Trophoblast cell (in vitro differentiated cells and primary cell): ENCODE results near the gene PTCSC3.

Experiments used
- DNase-seq, 2 donors: peaks; one replicate each; pipeline ENCODE4 v3.0.0-alpha.2; 2016
- H2AFZ ChIP-seq: 2 replicates; pipeline ENCODE4 v1.6.1; 2013; ENCODE audit warnings: low read length, moderate library complexity, mild to moderate bottlenecking; ENCODE audit not compliant: insufficient read depth, poor library complexity
- H2AK5ac ChIP-seq: 2 replicates; pipeline ENCODE4 v1.6.1; 2013; ENCODE audit warnings: mild to moderate bottlenecking, low read length
- H2BK120ac ChIP-seq: 2 replicates; pipeline ENCODE4 v1.6.1; 2013; ENCODE audit warnings: low read length, mild to moderate bottlenecking, moderate library complexity; ENCODE audit not compliant: insufficient read depth, poor library complexity
- H2BK12ac ChIP-seq: 2 replicates; pipeline ENCODE4 v1.6.1; 2013; ENCODE audit warnings: mild to moderate bottlenecking, low read length, moderate library complexity
- H2BK5ac ChIP-seq: 2 replicates; pipeline ENCODE4 v1.6.1; 2013; ENCODE audit warnings: low read length, low read depth, moderate library complexity, mild to moderate bottlenecking; ENCODE audit not compliant: poor library complexity
- H3K14ac ChIP-seq: 2 replicates; pipeline ENCODE4 v1.6.1; 2013; ENCODE audit warnings: mild to moderate bottlenecking, low read length
- H3K18ac ChIP-seq: 2 replicates; pipeline ENCODE4 v1.6.1; 2013; ENCODE audit warnings: mild to moderate bottlenecking, low read length
- H3K23ac ChIP-seq: 2 replicates; pipeline ENCODE4 v1.6.1; 2013; ENCODE audit warnings: low read length
- H3K27ac ChIP-seq: 2 replicates; pipeline ENCODE4 v1.5.1; 2013; ENCODE audit warnings: low read depth, mild to moderate bottlenecking, inconsistent platforms, low read length, moderate library complexity
- H3K27me3 ChIP-seq: 2 replicates; pipeline ENCODE4 v1.6.1; 2013; ENCODE audit warnings: inconsistent platforms, mild to moderate bottlenecking, low read length, moderate library complexity; ENCODE audit not compliant: insufficient read depth
- H3K36me3 ChIP-seq, 2 experiments: 1 replicate in 1 of 2; 2 replicates in 1 of 2; pipeline ENCODE4 v1.6.1; 2013; ENCODE audit warnings: low read length in 2 of 2, mild to moderate bottlenecking in 2 of 2, moderate library complexity in 1 of 2; ENCODE audit not compliant: insufficient read depth in 2 of 2, control insufficient read depth in 1 of 2
- H3K4ac ChIP-seq: 2 replicates; pipeline ENCODE4 v1.6.1; 2013; ENCODE audit warnings: low read depth, mild to moderate bottlenecking, low read length, moderate library complexity
- H3K4me1 ChIP-seq, 2 experiments: 1 replicate in 1 of 2; 2 replicates in 1 of 2; pipeline ENCODE4 v1.6.1; 2013; ENCODE audit warnings: low read length in 2 of 2, mild to moderate bottlenecking in 2 of 2, moderate library complexity in 1 of 2; ENCODE audit not compliant: insufficient read depth in 2 of 2, control insufficient read depth in 1 of 2
- H3K4me2 ChIP-seq: 2 replicates; pipeline ENCODE4 v1.6.1; 2013; ENCODE audit warnings: inconsistent platforms, mild to moderate bottlenecking, low read length, moderate library complexity
- H3K4me3 ChIP-seq: 2 replicates; pipeline ENCODE4 v1.5.1; 2013; ENCODE audit warnings: mild to moderate bottlenecking, low read depth, low read length, inconsistent platforms
- H3K79me1 ChIP-seq: one replicate; pipeline ENCODE4 v1.6.1; 2013; ENCODE audit warnings: low read length
- H3K79me2 ChIP-seq: 2 replicates; pipeline ENCODE4 v1.6.1; 2013; ENCODE audit warnings: low read length, mild to moderate bottlenecking; ENCODE audit not compliant: control insufficient read depth, insufficient read depth, poor library complexity
- H3K9ac ChIP-seq: 2 replicates; pipeline ENCODE4 v1.6.1; 2013; ENCODE audit warnings: mild to moderate bottlenecking, low read length
- H3K9me3 ChIP-seq: 2 replicates; pipeline ENCODE4 v1.6.1; 2013; ENCODE audit warnings: low read depth, mild to moderate bottlenecking, control low read depth, inconsistent platforms, low read length; ENCODE audit not compliant: insufficient read depth
- H4K12ac ChIP-seq: 2 replicates; pipeline ENCODE4 v1.6.1; 2013; ENCODE audit warnings: low read depth, mild to moderate bottlenecking, low read length, moderate library complexity
- H4K8ac ChIP-seq: 2 replicates; pipeline ENCODE4 v1.6.1; 2013; ENCODE audit warnings: low read depth, mild to moderate bottlenecking, low read length, moderate library complexity
- H4K91ac ChIP-seq: one replicate; pipeline ENCODE4 v1.6.1; 2013; ENCODE audit warnings: low read depth, mild to moderate bottlenecking, low read length, moderate library complexity
- WGBS: extraction: QIAGEN DNeasy Blood & Tissue Kit; methylation state at CpG from one replicate; pipeline ENCODE4 v1.1.7; 2013; ENCODE audit warnings: missing lambda C conversion rate; ENCODE audit not compliant: insufficient read length, insufficient coverage; ENCODE audit errors: extremely low coverage; 5-methylcytosine and 5-hydroxymethylcytosine counted together

The PTCSC3 gene

DNA sequence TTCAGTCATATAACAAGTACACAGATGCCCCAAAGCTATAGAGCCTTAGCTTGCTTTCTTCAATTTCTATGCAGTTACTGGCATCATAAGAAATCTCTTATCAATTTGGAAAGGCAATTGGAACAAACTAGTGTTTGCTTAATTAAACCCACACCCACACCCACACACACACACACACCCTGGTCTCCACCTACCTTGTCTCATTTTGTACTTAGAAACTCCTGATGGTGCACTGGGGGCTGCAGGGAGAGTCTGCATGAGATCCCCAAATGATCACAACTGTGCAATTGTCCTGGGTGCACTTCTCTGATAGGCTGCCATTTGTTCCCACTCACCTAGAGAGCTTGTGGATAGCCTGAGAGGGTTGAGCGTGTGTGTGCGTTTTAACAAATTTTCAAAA is 40.5 kb upstream of the PTCSC3 start:
- Histone ChIP-seq H3K4me2 (no peak overlapping the region), H2BK5ac (no peak overlapping the region), H3K27ac (no peak overlapping the region), H3K4me3 (no peak overlapping the region), H2AFZ (no peak overlapping the region), H4K91ac (no peak overlapping the region), H3K27me3 (no peaks in the 10 kb centered on the region), H3K79me2 (no peaks in the 10 kb centered on the region), H4K8ac (no peak overlapping the region), H3K79me1 (no peaks in the 10 kb centered on the region), H3K14ac (no peak overlapping the region), H3K9me3 (no peaks in the 10 kb centered on the region), H3K23ac (no peak overlapping the region), H4K12ac (no peak overlapping the region), H3K4ac (no peak overlapping the region), H2AK5ac (no peak overlapping the region), H2BK120ac (no peak overlapping the region), H3K4me1 (no peaks in the 10 kb centered on the region), H3K18ac (no peak overlapping the region), H3K36me3 (no peaks in the 10 kb centered on the region), H2BK12ac (no peak overlapping the region), H3K9ac (no peak overlapping the region)
- no CpG with 5 or more reads among the region's 2 CpGs for WGBS
- no peak for DNase-seq

DNA sequence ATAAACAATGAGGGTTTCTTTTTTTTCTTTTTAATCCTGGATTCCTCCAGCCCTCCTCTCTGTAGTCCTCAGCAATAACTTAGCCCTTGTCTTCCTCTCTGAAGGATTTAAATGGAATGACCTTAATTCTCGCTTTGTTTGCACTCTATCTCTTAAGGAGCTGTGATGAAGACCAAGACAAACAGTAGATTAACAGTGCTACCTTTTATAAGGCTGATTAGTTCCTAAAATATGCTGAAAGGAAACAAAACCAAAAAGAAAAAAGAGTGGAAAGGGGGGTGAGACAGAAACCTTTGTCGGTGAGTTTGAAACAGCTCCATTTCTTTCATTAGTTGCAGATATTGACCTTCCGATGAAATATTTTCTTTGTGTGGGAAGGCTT is 38.7 kb upstream of the PTCSC3 start:
- no peak overlapping the region for H3K27ac ChIP-seq
- no peaks in the 10 kb centered on the region for H3K79me1 ChIP-seq
- H3K79me2 ChIP-seq: no peaks in the 10 kb centered on the region
- H2BK5ac ChIP-seq: no peak overlapping the region
- H3K14ac ChIP-seq: no peak overlapping the region
- no peak overlapping the region for H2AK5ac ChIP-seq
- H3K4me3 ChIP-seq: no peak overlapping the region
- no peak overlapping the region for H2AFZ ChIP-seq
- H4K91ac ChIP-seq: no peak overlapping the region
- H2BK12ac ChIP-seq: no peak overlapping the region
- no peak overlapping the region for H4K12ac ChIP-seq
- H4K8ac ChIP-seq: no peak overlapping the region
- no peak overlapping the region for H3K23ac ChIP-seq
- no peak overlapping the region for H3K4ac ChIP-seq
- no peaks in the 10 kb centered on the region for H3K36me3 ChIP-seq
- no peak for DNase-seq
- H2BK120ac ChIP-seq: no peak overlapping the region
- H3K27me3 ChIP-seq: no peaks in the 10 kb centered on the region
- no peak overlapping the region for H3K9ac ChIP-seq
- no peaks in the 10 kb centered on the region for H3K4me1 ChIP-seq
- H3K18ac ChIP-seq: no peak overlapping the region
- H3K9me3 ChIP-seq: no peaks in the 10 kb centered on the region
- WGBS: no CpG with 5 or more reads among the region's 3 CpGs
- H3K4me2 ChIP-seq: no peak overlapping the region

DNA sequence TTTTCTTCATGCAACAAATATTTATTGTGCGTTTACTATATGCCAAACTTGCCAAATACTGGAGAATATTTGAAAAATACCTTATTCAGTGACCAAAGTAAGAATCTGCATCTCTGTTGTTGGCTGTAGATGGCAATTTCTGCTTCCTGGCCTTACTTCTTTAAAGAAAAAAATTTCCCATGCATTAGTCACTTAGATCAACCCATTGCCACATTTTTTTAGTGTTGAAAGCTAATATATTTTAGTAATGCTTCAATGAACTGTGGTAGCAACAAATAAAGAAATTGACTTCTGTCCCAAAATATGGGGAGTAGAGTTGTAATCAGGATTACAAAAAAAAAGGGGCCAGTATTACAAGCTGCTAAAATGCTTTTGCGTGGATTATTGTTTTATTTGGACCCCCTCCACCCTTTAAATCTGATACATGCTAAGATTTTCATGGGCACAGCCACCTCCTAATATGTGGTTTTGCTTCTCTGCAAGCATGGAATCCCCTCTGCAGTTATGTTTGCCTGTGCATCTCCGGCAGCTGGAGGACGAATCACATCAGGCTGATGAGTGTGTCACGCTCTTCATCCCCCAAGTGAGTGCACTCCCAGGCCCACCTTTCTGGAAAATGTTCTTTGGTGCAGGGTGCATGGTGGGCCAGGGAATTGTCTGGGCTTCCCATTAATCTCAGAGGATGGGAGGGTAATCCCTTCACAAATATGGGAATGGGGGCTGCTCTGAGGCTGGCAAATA is 38.1 kb upstream of the PTCSC3 start:
- WGBS: no CpG with 5 or more reads among the region's 5 CpGs

DNA sequence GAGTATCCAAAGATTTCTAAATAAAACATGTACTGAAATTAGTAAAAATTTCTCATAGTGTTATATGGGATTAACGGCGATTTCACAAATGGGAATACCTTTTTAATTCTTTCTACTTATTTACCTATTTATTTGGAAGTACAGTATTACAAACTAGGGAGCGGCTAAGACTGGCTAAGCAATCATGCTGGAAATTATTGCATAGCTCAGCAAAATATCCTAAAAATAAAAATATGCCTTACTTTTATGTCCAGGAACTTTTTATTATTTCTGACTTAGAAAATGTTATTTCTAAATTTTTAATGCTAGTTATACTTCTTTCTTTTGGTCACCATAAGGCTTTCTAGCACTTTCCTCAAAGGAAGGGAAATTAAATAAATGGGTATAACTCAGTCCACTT is 36.5 kb upstream of the PTCSC3 start:
- no peak overlapping the region for H2BK12ac ChIP-seq
- no peak overlapping the region for H3K14ac ChIP-seq
- H3K23ac ChIP-seq: no peak overlapping the region
- no peaks in the 10 kb centered on the region for H3K79me2 ChIP-seq
- no peaks in the 10 kb centered on the region for H3K36me3 ChIP-seq
- H3K9ac ChIP-seq: no peak overlapping the region
- H4K8ac ChIP-seq: no peak overlapping the region
- no peak overlapping the region for H3K18ac ChIP-seq
- H3K4me1 ChIP-seq: no peaks in the 10 kb centered on the region
- no peak overlapping the region for H3K4me2 ChIP-seq
- no peak overlapping the region for H2AK5ac ChIP-seq
- no peak overlapping the region for H3K27ac ChIP-seq
- H2BK5ac ChIP-seq: no peak overlapping the region
- no peak overlapping the region for H3K4me3 ChIP-seq
- H2AFZ ChIP-seq: no peak overlapping the region
- no peaks in the 10 kb centered on the region for H3K27me3 ChIP-seq
- H4K12ac ChIP-seq: no peak overlapping the region
- no peak overlapping the region for H2BK120ac ChIP-seq
- no peak overlapping the region for H4K91ac ChIP-seq
- H3K9me3 ChIP-seq: no peaks in the 10 kb centered on the region
- H3K4ac ChIP-seq: no peak overlapping the region
- no peaks in the 10 kb centered on the region for H3K79me1 ChIP-seq
- no peak for DNase-seq
- no CpG with 5 or more reads among the region's 3 CpGs for WGBS

More for the DNA sequence above, 38.1 kb upstream of the PTCSC3 start:
- Histone ChIP-seq H2BK5ac (no peak overlapping the region), H3K4me3 (no peak overlapping the region), H3K9ac (no peak overlapping the region), H3K27ac (no peak overlapping the region), H3K4ac (no peak overlapping the region), H2AFZ (no peak overlapping the region), H2AK5ac (no peak overlapping the region), H2BK12ac (no peak overlapping the region), H4K12ac (no peak overlapping the region), H4K8ac (no peak overlapping the region), H3K4me1 (no peaks in the 10 kb centered on the region), H3K23ac (no peak overlapping the region), H3K27me3 (no peaks in the 10 kb centered on the region), H4K91ac (no peak overlapping the region), H3K9me3 (no peaks in the 10 kb centered on the region), H3K18ac (no peak overlapping the region), H3K79me1 (no peaks in the 10 kb centered on the region), H3K14ac (no peak overlapping the region), H3K4me2 (no peak overlapping the region), H3K79me2 (no peaks in the 10 kb centered on the region), H3K36me3 (no peaks in the 10 kb centered on the region), H2BK120ac (no peak overlapping the region)
- DNase-seq: peak; percentile 2 to 46
